Measurements from ENCODE around the gene CHSY1.

DNA sequence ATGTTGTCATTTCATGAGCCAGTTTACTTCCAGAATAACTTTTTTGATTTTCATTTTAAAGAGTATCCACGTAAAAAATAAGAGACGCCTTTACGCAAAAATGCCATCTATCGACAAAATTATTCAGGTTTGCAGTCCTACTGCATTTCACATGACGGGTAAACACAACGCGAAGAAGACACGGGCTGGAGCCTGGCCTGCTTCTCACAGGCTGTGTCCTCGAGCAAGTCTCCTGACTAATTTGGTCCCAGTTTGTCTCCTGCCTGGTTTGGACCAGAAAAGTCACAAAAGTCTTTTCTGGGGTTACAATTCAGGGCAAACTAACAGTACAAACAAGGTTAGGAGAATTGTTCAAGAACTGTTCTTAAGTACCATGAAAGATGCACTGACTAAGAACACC, 51.7 kb downstream of the CHSY1 start:
- TF ChIP-seq YY1 (IDR thresholded peaks at IDR 0.05; ENCODE audit: insufficient read depth, insufficient read length), result no peak
- TF ChIP-seq SUZ12 (IDR thresholded peaks at IDR 0.05; ENCODE audit: extremely low read depth, insufficient read depth, insufficient read length), result no peak
